IPS-20b (cell line): ENCODE data around the gene SELENOS.

Experiments
- H3K27ac ChIP-seq: one replicate; pipeline ENCODE4 v1.5.1; 2013; ENCODE audit warnings: low read length
- H3K27me3 ChIP-seq: 2 replicates; pipeline ENCODE4 v1.6.1; 2013; ENCODE audit warnings: mild to moderate bottlenecking, low read length, inconsistent platforms; ENCODE audit not compliant: insufficient read depth
- H3K36me3 ChIP-seq: 2 replicates; pipeline ENCODE4 v1.6.1; 2013; ENCODE audit warnings: low read depth, mild to moderate bottlenecking, inconsistent platforms, low read length, moderate library complexity; ENCODE audit not compliant: insufficient read depth
- H3K4me1 ChIP-seq: 2 replicates; pipeline ENCODE4 v1.6.1; 2013; ENCODE audit warnings: mild to moderate bottlenecking, control low read depth, inconsistent platforms, low read length, moderate library complexity; ENCODE audit not compliant: insufficient read depth
- H3K4me3 ChIP-seq: 2 replicates; pipeline ENCODE4 v1.5.1; 2013; ENCODE audit warnings: mild to moderate bottlenecking, low read length, inconsistent platforms
- H3K9ac ChIP-seq: 2 replicates; pipeline ENCODE4 v1.6.1; 2013; ENCODE audit warnings: low read depth, mild to moderate bottlenecking, inconsistent platforms, low read length, moderate library complexity
- H3K9me3 ChIP-seq: 2 replicates; pipeline ENCODE4 v1.6.1; 2013; ENCODE audit warnings: mild to moderate bottlenecking, low read depth, low read length, inconsistent platforms; ENCODE audit not compliant: insufficient read depth

SELENOS gene

DNA sequence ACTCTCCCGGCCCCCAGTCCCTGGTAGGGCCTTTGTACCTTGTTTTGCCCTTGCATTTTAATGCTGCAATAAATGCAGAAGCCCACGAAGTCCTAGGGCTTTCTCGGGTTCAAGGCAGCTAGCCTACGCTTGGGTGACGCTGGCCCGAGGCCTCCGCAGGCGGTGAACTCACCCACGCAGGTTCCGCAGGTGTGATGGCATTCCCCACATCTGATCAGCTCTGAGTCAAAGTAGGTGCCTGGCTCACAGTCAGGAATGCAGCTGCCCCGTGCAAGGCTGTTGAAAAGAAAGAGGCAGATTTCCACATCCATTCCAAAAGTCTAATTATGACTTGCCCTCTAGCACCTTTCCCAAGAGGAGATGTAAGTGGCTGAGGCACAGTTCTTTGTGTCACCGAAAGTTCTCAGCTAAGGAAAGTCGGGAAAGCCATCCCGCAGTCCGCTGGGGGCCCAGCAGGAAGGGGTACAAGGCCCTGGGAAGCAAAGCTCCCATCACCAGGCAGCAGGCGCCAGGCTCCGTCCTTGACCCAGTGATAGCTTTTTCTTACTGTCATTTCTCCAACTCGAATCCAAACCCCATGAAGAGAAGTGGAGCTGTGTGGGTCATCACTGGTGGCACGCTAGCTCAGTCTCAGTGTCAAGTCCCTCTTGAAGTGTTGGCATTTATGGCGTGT lies 41.0 kb upstream of the SELENOS start:
- no peaks in the 10 kb centered on the region for H3K9me3 ChIP-seq
- H3K4me1 ChIP-seq: no peaks in the 10 kb centered on the region
- no peak overlapping the region for H3K9ac ChIP-seq
- H3K36me3 ChIP-seq: no peaks in the 10 kb centered on the region
- H3K27ac ChIP-seq: no peak overlapping the region
- no peak overlapping the region for H3K4me3 ChIP-seq
- H3K27me3 ChIP-seq: peaks cover 4% of the 10 kb centered on the region; the same call in 1 of the 2 replicates

DNA sequence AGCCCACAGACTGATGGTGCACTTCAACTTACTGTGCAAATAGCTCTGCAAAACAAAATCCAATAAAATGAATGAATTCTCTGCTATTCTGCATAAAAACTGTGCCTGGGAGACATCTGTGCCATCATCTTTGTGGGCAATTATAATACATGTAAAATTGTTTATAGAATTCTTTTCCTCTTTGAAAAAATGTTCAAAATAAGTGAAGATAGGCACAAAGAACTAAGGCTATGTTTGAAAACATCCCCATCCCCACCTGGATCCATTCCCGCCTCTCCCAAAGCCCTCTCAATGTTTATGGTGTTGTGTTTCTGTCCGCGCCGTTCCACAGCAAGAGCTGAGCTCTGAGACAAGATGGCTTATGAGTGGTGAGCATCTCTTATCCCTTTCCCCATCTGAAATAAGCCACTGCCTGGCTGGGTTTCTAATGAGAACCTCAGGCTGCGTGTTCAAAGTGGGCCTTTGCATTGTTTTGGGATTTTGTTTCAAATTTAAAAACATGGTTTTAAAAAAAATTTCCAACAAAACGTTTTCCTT lies 40.1 kb upstream of the SELENOS start:
- Histone ChIP-seq H3K9ac (no peak overlapping the region), H3K27me3 (peaks cover 4% of the 10 kb centered on the region; the same call in 1 of the 2 replicates), H3K27ac (no peak overlapping the region), H3K4me3 (no peak overlapping the region), H3K36me3 (no peaks in the 10 kb centered on the region), H3K4me1 (no peaks in the 10 kb centered on the region), H3K9me3 (no peaks in the 10 kb centered on the region)

DNA sequence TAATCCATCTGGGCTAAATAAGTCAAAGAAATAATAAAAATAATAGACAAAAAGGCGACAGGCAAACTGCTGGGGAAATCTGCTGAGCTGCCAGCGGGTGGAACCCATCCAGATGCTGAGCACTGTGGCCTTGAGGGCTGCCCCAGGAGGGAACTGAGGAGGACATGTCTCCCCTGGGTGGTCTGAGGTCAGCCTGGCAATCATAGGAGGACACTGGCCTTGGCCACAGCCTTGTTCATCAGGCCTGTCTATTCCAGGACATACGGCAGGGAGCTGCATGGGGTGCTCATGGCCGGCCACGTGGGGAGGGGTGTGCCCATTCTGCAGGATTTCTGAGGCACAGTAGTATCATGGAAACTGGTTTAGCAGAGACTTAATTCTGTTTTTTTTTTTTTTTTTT lies 39.2 kb upstream of the SELENOS start:
- Histone ChIP-seq H3K9ac (no peak overlapping the region), H3K4me3 (no peak overlapping the region), H3K27me3 (peaks cover 3% of the 10 kb centered on the region; the same call in 1 of the 2 replicates), H3K4me1 (no peaks in the 10 kb centered on the region), H3K36me3 (no peaks in the 10 kb centered on the region), H3K27ac (no peak overlapping the region), H3K9me3 (no peaks in the 10 kb centered on the region)

DNA sequence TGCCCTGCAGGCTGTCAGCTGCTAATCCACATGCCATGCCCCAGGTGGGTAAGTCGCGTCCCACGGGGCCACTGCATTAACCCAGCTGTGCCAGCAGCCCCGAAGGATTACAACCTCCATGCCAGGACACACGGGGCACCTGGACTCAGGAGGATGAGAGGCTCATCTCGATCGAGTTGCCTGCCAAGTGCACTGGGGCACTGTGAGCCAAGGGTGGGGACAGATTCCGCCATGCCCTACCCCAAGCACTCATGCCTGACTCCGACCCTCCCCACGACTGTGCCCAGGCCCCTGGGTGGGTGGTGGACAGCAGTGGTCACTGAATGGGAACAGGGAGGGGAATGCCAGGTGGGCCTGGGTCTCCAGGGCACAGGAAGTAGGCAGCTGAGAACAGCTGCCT lies 38.5 kb upstream of the SELENOS start:
- Histone ChIP-seq H3K36me3 (no peaks in the 10 kb centered on the region), H3K4me1 (no peaks in the 10 kb centered on the region), H3K9ac (no peak overlapping the region), H3K9me3 (no peaks in the 10 kb centered on the region), H3K27me3 (no peaks in the 10 kb centered on the region), H3K27ac (no peak overlapping the region), H3K4me3 (no peak overlapping the region)

DNA sequence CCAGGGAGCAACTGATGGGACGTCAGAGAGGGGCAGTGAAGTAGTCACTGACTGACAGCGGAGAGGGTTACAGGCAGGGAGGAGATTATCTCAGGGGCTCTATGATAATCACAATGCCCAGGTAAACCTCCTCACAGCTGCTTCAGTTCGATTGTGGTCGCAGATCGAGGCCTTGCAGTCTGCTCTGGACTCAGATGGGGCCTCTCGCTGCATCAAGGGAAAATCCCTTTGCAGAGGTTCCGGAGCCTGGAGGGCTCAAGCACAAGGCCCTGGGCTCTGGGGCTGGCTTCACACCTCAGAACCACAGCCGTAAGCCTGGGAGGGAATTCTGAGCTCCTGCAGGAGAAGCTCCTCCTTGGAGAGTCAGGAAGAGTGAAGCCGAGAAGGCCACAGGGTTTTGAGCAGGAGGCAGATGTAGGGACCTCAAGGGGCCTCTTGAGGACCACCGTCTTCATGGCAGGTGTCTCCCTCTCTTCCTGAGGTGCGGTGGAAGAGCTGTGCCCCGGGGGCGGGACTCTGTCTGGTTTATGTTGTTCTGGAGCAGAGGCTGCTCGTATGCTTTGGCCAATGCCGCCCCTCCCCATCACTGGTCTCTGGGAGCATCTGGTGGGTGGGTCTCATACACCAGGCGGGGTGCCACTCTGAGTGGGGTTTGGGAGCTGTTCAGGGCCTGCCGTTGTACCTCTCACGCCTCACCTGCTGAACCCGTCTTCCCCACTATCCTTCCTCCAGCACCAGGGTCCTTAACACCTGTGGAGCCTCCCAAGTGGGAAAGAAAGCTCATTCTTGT lies 37.2 kb upstream of the SELENOS start:
- H3K27me3 ChIP-seq: no peaks in the 10 kb centered on the region
- H3K9ac ChIP-seq: no peak overlapping the region
- no peak overlapping the region for H3K27ac ChIP-seq
- no peaks in the 10 kb centered on the region for H3K36me3 ChIP-seq
- no peaks in the 10 kb centered on the region for H3K4me1 ChIP-seq
- no peaks in the 10 kb centered on the region for H3K9me3 ChIP-seq
- no peak overlapping the region for H3K4me3 ChIP-seq

DNA sequence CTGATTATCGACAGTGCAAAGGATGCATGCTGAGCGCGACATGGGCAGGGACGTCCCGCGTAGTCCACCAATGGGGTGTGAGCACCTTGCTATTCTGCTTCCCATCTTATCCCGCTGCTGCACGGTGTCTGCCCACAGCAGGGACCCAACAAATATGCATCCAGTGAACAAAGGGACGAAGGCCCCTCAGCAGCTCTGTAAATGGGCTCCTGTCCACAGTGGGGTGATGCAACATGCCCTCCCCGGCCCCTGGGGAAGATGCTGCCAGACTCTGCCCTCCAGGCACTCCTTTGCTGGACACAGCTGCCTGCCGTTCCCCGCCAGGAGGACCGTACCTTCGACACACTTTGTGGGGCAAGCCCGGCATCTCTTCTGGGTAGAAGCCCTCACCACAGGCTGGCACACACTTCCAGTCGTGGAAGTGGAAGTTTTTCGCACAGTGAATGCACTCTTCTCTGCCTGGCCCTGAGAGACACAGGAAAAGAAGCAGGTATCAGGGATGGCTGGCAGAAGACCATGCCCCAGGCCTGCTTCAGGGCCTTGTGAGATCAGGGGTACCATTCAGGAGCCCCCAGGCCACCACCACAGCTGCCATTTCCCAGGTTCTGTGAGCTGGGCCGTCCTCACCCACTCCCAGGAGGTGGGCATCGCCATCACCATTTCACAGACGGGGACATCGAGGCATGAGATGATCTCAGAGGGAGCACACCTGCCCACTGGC lies 35.9 kb upstream of the SELENOS start:
- Histone ChIP-seq H3K9ac (no peak overlapping the region), H3K27ac (no peak overlapping the region), H3K4me1 (no peaks in the 10 kb centered on the region), H3K9me3 (no peaks in the 10 kb centered on the region), H3K27me3 (no peaks in the 10 kb centered on the region), H3K36me3 (no peaks in the 10 kb centered on the region), H3K4me3 (no peak overlapping the region)

DNA sequence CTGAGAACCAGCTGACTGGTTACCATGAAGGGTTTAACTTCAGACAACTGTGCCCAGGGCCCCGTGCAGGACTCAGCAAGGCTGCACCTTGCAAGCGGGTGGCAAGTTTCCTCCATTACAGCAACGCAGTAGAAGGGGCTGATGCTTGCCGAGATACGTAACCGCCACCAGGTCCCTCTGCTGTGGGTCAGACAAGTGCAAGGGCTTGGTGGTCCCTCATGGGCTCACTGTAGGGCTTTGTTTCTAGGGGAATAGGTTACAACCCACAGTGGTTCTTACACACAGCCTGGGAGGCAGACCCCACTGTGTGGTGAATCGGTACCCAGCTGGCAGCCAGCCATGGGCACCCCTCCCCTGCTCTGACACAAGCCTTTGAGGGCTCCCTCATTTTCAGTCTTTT lies 33.2 kb upstream of the SELENOS start:
- Histone ChIP-seq H3K27me3 (no peaks in the 10 kb centered on the region), H3K36me3 (no peaks in the 10 kb centered on the region), H3K27ac (no peak overlapping the region), H3K4me1 (no peaks in the 10 kb centered on the region), H3K9me3 (no peaks in the 10 kb centered on the region), H3K9ac (no peak overlapping the region), H3K4me3 (no peak overlapping the region)

DNA sequence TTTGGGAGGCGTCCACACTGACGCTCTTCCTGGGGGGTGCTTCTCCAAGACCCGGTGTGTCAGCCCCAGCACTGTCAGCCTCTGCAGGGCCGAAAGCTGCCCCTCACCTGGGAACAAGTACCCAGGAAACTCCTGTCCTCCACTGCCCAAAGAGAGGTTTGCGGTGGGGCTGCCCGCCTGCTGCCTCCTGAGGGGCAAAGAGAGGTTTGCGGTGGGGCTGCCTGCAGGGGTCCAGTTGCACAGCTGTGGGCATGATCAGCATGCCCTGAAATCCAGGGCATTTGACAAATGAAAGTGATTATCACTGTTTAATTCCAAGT lies 32.8 kb upstream of the SELENOS start:
- Histone ChIP-seq H3K36me3 (no peaks in the 10 kb centered on the region), H3K27ac (no peak overlapping the region), H3K27me3 (no peaks in the 10 kb centered on the region), H3K9me3 (no peaks in the 10 kb centered on the region), H3K4me3 (no peak overlapping the region), H3K4me1 (no peaks in the 10 kb centered on the region), H3K9ac (no peak overlapping the region)

DNA sequence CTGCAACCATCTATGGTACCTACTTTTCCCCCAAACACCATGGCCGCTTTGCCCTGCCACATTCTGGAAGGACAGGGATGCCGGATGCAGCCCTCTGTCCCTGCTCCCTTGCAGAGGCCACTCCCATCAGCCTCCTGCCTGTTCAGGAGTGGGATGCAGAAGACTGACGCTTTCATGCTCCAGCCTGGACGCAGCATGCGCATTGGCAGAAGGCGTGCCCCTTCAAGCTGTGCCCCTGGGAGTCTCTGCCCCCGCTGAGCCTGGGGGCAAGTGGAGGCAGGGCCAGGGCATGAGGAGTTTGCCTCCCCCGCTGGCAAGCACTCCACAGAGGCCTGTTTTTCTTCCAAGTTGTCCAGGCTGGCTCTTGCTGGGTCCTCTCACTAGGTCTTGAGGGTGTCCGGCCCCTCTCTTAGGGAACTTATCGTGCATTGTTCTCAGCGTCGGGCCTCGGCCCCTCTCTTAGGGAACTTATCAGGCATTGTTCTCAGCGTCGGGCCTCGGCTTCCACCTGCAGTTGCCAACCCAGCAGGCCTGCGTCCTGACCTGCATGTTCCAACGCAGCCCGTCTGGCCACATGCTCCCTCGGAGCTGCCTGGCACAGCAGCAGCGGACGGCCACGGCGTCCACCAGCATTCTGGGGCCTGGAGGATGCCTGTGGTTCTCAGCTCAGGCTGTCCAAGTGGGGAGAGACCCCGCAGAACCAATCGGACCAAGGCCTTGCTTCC lies 32.3 kb upstream of the SELENOS start:
- Histone ChIP-seq H3K4me3 (no peak overlapping the region), H3K27me3 (no peaks in the 10 kb centered on the region), H3K27ac (no peak overlapping the region), H3K4me1 (no peaks in the 10 kb centered on the region), H3K9me3 (no peaks in the 10 kb centered on the region), H3K9ac (no peak overlapping the region), H3K36me3 (no peaks in the 10 kb centered on the region)

DNA sequence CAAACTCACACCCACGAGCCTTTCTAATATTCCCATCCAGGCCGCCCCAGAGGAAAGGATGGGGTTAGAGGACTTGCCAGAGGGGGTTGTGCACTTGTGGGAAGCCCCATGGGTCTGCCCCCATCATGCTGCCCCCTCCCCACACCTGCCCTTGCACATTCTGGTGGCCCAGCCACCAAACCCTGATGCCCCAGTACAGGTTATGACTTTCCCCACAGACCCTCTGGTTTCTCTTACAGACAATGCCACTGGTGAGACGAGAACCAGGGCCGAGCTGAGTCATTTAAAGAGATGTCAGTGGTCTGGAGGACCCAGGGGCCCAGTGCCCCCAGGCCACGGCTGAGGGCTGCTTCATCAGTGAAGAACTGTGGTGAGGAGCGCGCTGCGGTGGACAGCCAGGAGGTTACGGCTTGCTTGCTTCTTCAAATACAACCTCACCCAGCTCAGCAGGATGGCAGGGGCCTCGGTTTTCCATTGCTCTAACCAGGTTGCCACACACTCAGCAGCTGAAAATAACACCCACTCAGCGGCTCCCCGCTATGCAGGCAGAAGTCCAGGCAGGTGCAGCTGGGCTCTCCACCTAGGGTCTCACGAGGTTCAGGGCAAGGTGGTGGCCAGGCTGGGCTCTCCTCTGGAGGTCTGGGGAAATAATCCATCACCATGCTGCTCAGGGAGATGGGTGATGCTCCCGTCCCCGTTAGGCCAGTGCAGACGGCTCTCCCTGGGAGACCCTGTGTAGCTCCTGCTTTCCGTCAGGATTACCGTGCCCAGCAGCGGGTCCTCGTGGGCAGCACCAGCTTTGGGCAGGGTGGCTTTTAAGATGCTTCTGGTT lies 31.5 kb upstream of the SELENOS start:
- H3K27ac ChIP-seq: no peak overlapping the region
- no peaks in the 10 kb centered on the region for H3K9me3 ChIP-seq
- H3K9ac ChIP-seq: no peak overlapping the region
- no peak overlapping the region for H3K4me3 ChIP-seq
- H3K36me3 ChIP-seq: no peaks in the 10 kb centered on the region
- no peaks in the 10 kb centered on the region for H3K4me1 ChIP-seq
- no peaks in the 10 kb centered on the region for H3K27me3 ChIP-seq
